Body of pancreas (tissue), 4 donors: Measurements from ENCODE around the gene COL19A1. TPM values are rescaled to one million over a fixed set of nuclear protein-coding genes. Genes with fewer than 3 reads are reported as not detected.
"Not testable (repeated sequence)": the region's sequence is repeated elsewhere in the genome, so short reads cannot be mapped to it uniquely, and the experiment has no call there.

ENCODE experiments used
- ATAC-seq: fragments of 150-250 bp; one replicate; pipeline ENCODE4 v1.9.1; 2016
- DNase-seq, 4 donors: peaks; one replicate each; pipeline ENCODE4 v3.0.0-alpha.2; 2019
- H3K27ac ChIP-seq, 4 donors: fragments of 200-600 bp; sonication (generic); 1 replicate in 3 of 4; 2 replicates in 1 of 4; pipeline versions ENCODE4 v1.5.1 to v1.6.1; 2016 to 2019; ENCODE audit warnings: mild to moderate bottlenecking in 1 of 4, mixed read lengths in 1 of 4, moderate library complexity in 1 of 4
- H3K27me3 ChIP-seq, 2 donors: fragments of 200-600 bp; sonication (generic); one replicate each; pipeline ENCODE4 v1.6.0; 2016; ENCODE audit warnings: mild to moderate bottlenecking in 1 of 2
- H3K36me3 ChIP-seq, 2 donors: fragments of 200-600 bp; sonication (generic); replicated peaks in 1 of 2; 2 replicates each; pipeline ENCODE4 v1.5.1; 2016; ENCODE audit warnings: low read depth in 2 of 2; ENCODE audit not compliant: insufficient read depth in 1 of 2
- H3K4me1 ChIP-seq: fragments of 200-600 bp; sonication (generic); one replicate; pipeline ENCODE4 v1.6.0; 2016
- H3K4me3 ChIP-seq, 2 donors: fragments of 200-600 bp; sonication (generic); 1 replicate in 1 of 2; 2 replicates in 1 of 2; pipeline ENCODE4 v1.5.1; 2016 to 2019
- H3K9me3 ChIP-seq, 3 donors: fragments of 200-600 bp; sonication (generic); 1 replicate in 2 of 3; 2 replicates in 1 of 3; pipeline ENCODE4 v1.5.1; 2016
- POLR2A ChIP-seq, 3 donors: fragments of 450-650 bp; IDR thresholded peaks; one replicate each; pipeline ENCODE4 v1.6.1; 2016; ENCODE audit warnings: antibody characterized with exemption in 3 of 3, mild to moderate bottlenecking in 2 of 3
- WGBS, 2 donors: methylation state at CpG; one replicate each; pipeline ENCODE4 v1.1.5; 2017; 5-methylcytosine and 5-hydroxymethylcytosine counted together
- intact Hi-C: fragments of 100-400 bp; cut with DNase I; formaldehyde crosslinking; loops from one replicate; pipeline ENCODE4 v1.15.1; 2023
- total RNA-seq, 2 donors: library from RNA; depleted of rRNA; stranded (reverse); fragments of >200 nt; gene quantifications; one replicate each; pipeline ENCODE4 v1.1.0, GENCODE V29; 2016
- TF ChIP-seq, protein P1 (sequence below), 7 experiments: fragments of 450-650 bp in 4 of 7; fragments of 200-600 bp in 3 of 7; sonication (generic) in 3 of 7; IDR thresholded peaks; one replicate each; pipeline ENCODE4 v1.5.1; 2016 to 2019; ENCODE audit warnings: antibody characterized with exemption in 7 of 7

The COL19A1 gene
- total RNA-seq, 2 donors from 2014 or later: 0.26 to 1.6 TPM

DNA sequence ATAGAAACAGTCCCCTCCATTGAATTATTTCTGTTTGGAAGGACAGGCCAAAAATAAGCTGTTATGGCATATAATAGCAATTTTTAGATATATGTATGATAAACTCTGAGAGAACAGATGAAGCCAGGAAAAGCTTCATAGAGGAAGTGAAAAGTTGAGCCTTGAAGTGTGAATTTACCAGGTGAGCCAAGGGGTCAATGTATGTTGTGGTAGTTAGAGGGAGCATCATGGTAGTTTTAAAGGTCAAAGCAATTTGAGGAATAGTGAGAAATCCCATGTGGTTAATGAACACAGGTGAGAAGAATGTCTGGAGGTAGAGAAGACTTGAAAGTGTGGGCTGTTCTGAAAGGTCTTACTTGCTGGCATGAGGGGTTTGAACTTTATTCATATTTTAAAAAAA lies 47.0 kb downstream of the COL19A1 start:
- Histone ChIP-seq H3K9me3 (no peaks in the 10 kb centered on the region), H3K4me1 (peaks cover 7% of the 10 kb centered on the region), H3K27ac (no peak overlapping the region), H3K27me3 (no peaks in the 10 kb centered on the region), H3K36me3 (no peaks in the 10 kb centered on the region), H3K4me3 (no peak overlapping the region)
- DNase-seq (no peak), ATAC-seq (no peak)
- TF ChIP-seq, protein P1, sequence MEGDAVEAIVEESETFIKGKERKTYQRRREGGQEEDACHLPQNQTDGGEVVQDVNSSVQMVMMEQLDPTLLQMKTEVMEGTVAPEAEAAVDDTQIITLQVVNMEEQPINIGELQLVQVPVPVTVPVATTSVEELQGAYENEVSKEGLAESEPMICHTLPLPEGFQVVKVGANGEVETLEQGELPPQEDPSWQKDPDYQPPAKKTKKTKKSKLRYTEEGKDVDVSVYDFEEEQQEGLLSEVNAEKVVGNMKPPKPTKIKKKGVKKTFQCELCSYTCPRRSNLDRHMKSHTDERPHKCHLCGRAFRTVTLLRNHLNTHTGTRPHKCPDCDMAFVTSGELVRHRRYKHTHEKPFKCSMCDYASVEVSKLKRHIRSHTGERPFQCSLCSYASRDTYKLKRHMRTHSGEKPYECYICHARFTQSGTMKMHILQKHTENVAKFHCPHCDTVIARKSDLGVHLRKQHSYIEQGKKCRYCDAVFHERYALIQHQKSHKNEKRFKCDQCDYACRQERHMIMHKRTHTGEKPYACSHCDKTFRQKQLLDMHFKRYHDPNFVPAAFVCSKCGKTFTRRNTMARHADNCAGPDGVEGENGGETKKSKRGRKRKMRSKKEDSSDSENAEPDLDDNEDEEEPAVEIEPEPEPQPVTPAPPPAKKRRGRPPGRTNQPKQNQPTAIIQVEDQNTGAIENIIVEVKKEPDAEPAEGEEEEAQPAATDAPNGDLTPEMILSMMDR (IDR thresholded peaks at IDR 0.05): no peak
- no peak for TF ChIP-seq POLR2A (IDR thresholded peaks at IDR 0.05)
- intact Hi-C loops: no loop called here

- intact Hi-C loops: no loop called here
- DNase-seq (no peak), ATAC-seq (no peak)
- no peak overlapping the region for H3K4me3 ChIP-seq
- H3K36me3 ChIP-seq: no peaks in the 10 kb centered on the region
- 69 to 74% methylated on average over 2 of the region's 2 CpGs for WGBS, 2 donors
- H3K4me1 ChIP-seq: peaks cover 7% of the 10 kb centered on the region
- no peak overlapping the region for H3K27ac ChIP-seq
- H3K27me3 ChIP-seq: no peaks in the 10 kb centered on the region
- TF ChIP-seq, protein P1 (IDR thresholded peaks at IDR 0.05): no peak
- no peak for TF ChIP-seq POLR2A (IDR thresholded peaks at IDR 0.05)
- H3K9me3 ChIP-seq: no peaks in the 10 kb centered on the region
Observed at GRCh38 chr6:69914015-69914485, 47.7 kb downstream of the COL19A1 start.

DNA sequence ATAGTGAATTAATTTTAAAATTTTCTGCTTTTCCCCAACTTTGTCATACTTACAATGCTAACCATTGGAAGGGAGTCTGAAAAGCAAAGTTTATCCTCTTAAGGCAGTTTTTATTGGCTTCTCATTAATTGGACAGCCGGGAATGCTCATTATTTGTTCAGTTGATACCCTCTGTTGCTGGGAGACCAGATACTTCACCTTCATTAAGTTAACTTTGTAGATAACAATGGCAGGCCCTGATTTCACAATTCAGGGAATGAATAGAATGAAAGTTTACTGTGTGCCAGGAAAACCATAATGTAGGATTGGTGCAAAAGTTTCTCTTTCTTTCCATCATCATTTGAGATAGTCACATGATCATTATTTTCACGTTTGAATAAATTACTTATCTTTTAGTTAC lies 49.0 kb downstream of the COL19A1 start:
- Histone ChIP-seq H3K27me3 (no peaks in the 10 kb centered on the region), H3K36me3 (no peaks in the 10 kb centered on the region), H3K9me3 (no peaks in the 10 kb centered on the region), H3K27ac (no peak overlapping the region), H3K4me1 (peaks cover 7% of the 10 kb centered on the region), H3K4me3 (no peak overlapping the region)
- ATAC-seq (no peak), DNase-seq (no peak)
- TF ChIP-seq, protein P1 (IDR thresholded peaks at IDR 0.05): no peak
- TF ChIP-seq POLR2A (IDR thresholded peaks at IDR 0.05): no peak
- intact Hi-C loops: no loop called here
- WGBS, 2 donors: 14 to 15% methylated on average over 2 of the region's 2 CpGs

DNA sequence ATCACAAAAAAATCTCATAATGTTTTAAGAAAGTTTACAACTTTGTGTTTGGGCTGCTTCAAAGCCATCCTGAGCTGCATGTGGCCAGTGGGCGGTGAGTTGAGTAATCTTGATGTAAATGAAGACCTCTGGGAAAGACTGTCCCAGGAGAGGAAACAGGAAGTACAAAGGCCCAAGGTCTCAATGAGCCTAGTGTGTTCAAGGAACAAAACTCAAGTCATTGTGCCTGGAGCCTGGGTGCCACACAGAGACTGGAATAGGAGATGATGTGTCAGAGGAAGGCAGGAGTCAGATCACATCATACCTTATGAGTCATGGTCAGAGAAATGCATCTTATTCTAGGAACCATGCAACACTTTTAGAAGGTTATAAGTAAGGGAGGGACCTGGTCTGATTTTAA lies 51.5 kb downstream of the COL19A1 start:
- no peak for TF ChIP-seq POLR2A (IDR thresholded peaks at IDR 0.05)
- TF ChIP-seq, protein P1 (IDR thresholded peaks at IDR 0.05): no peak
- H3K27ac ChIP-seq: no peak overlapping the region
- H3K27me3 ChIP-seq: no peaks in the 10 kb centered on the region
- no peaks in the 10 kb centered on the region for H3K36me3 ChIP-seq
- H3K4me3 ChIP-seq: no peak overlapping the region
- ATAC-seq (no peak), DNase-seq (no peak)
- H3K9me3 ChIP-seq: no peaks in the 10 kb centered on the region
- intact Hi-C loops: no loop called here
- peaks cover 7% of the 10 kb centered on the region for H3K4me1 ChIP-seq
- WGBS, 2 donors: 75 to 97% methylated on average over 1 of the region's 1 CpG

DNA sequence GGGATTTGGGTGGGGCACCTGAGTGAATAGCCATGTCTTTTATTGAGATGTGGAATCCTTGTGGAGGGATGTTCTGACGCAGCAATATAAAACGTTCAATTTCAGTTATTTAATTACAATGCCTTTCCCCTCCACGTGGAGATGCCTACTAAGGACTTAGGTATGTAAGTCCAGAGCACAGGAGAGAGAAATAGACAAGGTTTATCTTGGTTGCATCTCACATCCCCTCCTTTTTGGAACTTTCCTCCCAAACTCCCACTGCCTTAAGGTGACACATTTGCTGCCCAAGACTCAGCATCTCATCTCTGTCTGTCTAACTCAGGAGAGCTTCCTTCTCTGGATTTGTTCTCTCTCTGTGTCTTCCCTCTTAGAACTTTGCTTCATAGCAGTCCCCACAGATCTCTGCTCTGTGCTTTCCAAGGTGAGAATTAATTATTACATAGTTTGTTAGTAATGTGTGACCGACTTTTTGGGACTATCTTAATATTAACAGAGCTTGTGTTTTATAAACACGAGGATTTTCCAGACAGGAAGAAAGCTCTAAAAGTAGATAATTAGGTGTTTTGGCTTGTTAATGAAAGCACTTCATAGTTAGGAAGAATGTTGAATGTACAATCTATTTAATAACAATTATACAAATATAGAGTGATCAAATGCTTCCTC lies 52.6 kb downstream of the COL19A1 start:
- intact Hi-C loops: no loop called here
- ATAC-seq (no peak), DNase-seq (no peak)
- H3K36me3 ChIP-seq: no peaks in the 10 kb centered on the region
- H3K9me3 ChIP-seq: no peaks in the 10 kb centered on the region
- peaks cover 7% of the 10 kb centered on the region for H3K4me1 ChIP-seq
- H3K27me3 ChIP-seq: no peaks in the 10 kb centered on the region
- 52 to 53% methylated on average over 5 of the region's 5 CpGs for WGBS, 2 donors
- no peak overlapping the region for H3K27ac ChIP-seq
- no peak overlapping the region for H3K4me3 ChIP-seq
- TF ChIP-seq, protein P1 (IDR thresholded peaks at IDR 0.05): no peak
- TF ChIP-seq POLR2A (IDR thresholded peaks at IDR 0.05): no peak

- DNase-seq, H3K27ac ChIP-seq, intact Hi-C loops, H3K36me3 ChIP-seq, ATAC-seq, H3K9me3 ChIP-seq, H3K4me1 ChIP-seq, H3K4me3 ChIP-seq, H3K27me3 ChIP-seq: not testable (repeated sequence)
- 92 to 100% methylated on average over 2 of the region's 2 CpGs for WGBS, 2 donors
Observed at GRCh38 chr6:69921066-69921465, 54.7 kb downstream of the COL19A1 start.

- 94 to 95% methylated on average over 22 of the region's 22 CpGs for WGBS, 2 donors
- DNase-seq, H3K27me3 ChIP-seq, ATAC-seq, H3K4me1 ChIP-seq, H3K27ac ChIP-seq, H3K4me3 ChIP-seq, intact Hi-C loops, H3K36me3 ChIP-seq, H3K9me3 ChIP-seq: not testable (repeated sequence)
Observed at GRCh38 chr6:69921611-69922010, 55.3 kb downstream of the COL19A1 start.
